ENCODE results near the gene NRG4. TPM values are rescaled to one million over a fixed set of nuclear protein-coding genes. Genes with fewer than 3 reads are reported as not detected.

Gene NRG4
- total RNA-seq, 1 donor from 2014 or later: 1.2 TPM

DNA sequence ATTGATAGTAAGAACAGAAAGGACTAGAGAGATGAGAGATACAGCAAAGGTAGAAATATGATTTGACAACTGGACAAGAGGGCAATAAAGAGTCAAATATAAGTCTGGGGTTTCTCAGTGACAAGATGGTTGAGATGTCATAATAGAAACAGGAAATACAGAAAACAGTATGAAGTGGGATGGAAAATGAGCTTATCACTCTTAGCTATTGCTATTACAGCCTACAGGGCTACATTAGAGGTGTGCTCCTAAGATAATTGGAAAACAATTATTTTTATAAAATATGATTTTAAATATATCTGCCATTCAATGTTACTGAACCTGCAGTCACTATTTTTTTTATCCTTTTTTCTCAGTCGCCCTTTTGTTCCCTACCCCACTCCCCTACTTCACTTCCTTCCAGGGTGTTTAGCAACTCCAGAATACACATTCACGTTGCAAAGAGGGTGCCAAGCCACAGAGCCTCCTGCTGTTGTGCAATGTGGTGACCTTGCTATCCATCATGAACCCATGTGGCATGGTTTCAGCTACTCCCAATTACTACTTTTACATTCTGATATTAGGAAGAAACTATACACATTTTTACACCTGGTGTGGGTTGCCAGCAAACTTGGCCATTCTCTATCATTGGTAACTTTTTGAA is 6.0 kb downstream of the NRG4 start:
- Histone ChIP-seq H3K9me3 (no peaks in the 10 kb centered on the region), H3K4me1 (no peaks in the 10 kb centered on the region), H3K27me3 (no peaks in the 10 kb centered on the region), H3K27ac (no peak overlapping the region), H3K4me3 (no peak overlapping the region), H3K36me3 (no peaks in the 10 kb centered on the region)
- TF ChIP-seq, protein P1, sequence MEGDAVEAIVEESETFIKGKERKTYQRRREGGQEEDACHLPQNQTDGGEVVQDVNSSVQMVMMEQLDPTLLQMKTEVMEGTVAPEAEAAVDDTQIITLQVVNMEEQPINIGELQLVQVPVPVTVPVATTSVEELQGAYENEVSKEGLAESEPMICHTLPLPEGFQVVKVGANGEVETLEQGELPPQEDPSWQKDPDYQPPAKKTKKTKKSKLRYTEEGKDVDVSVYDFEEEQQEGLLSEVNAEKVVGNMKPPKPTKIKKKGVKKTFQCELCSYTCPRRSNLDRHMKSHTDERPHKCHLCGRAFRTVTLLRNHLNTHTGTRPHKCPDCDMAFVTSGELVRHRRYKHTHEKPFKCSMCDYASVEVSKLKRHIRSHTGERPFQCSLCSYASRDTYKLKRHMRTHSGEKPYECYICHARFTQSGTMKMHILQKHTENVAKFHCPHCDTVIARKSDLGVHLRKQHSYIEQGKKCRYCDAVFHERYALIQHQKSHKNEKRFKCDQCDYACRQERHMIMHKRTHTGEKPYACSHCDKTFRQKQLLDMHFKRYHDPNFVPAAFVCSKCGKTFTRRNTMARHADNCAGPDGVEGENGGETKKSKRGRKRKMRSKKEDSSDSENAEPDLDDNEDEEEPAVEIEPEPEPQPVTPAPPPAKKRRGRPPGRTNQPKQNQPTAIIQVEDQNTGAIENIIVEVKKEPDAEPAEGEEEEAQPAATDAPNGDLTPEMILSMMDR (IDR thresholded peaks at IDR 0.05): no peak
- intact Hi-C loops (cut with DNase I): no loop called here
- no peak for DNase-seq
- ATAC-seq: peak; percentile 64

DNA sequence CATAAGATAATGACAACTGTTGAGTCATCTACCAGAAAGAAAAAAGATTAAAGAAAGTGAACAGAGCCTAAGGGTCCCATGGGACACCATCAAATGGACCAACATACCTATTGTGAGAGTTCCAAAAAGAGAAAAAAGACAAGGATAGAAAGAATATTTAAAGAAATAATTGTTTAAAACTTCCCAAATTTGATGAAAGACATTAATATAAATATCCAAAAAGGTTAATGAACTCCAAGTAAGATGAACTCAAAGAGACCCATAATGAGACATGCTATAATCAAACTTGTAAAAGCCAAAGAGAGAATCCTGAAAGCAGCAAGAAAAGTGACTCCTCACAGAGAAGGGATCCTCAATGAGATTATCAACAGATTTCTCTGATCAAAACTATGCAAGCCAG is 8.9 kb downstream of the NRG4 start:
- TF ChIP-seq, protein P1 (IDR thresholded peaks at IDR 0.05): no peak
- no peak for DNase-seq
- no peaks in the 10 kb centered on the region for H3K36me3 ChIP-seq
- H3K9me3 ChIP-seq: no peaks in the 10 kb centered on the region
- intact Hi-C loops (cut with DNase I): no loop called here
- ATAC-seq: no peak
- no peaks in the 10 kb centered on the region for H3K4me1 ChIP-seq
- no peak overlapping the region for H3K27ac ChIP-seq
- H3K4me3 ChIP-seq: no peak overlapping the region
- H3K27me3 ChIP-seq: no peaks in the 10 kb centered on the region

DNA sequence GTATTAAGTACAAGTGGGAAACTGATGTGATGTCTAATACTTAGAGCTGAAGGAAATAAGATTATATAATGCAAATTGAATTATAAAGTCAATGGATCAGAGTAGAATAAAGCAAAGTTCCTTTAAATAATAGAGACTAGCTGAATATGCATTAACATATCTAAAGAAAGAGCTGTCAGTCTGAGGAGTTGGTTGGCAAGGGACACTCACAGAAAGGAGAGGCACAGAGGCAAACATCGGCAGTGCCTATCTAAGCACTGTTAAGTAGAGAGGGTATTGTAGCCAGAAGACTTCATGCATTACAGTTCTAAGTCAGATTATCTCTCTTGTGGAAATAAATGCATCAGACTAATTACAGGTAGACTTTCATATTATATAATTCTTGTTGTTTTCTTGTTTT is 16.6 kb downstream of the NRG4 start:
- no peak overlapping the region for H3K4me3 ChIP-seq
- H3K27ac ChIP-seq: no peak overlapping the region
- intact Hi-C loops (cut with DNase I): no loop called here
- TF ChIP-seq, protein P1 (IDR thresholded peaks at IDR 0.05): no peak
- ATAC-seq (no peak), DNase-seq (no peak)
- no peaks in the 10 kb centered on the region for H3K9me3 ChIP-seq
- H3K36me3 ChIP-seq: no peaks in the 10 kb centered on the region
- H3K27me3 ChIP-seq: no peaks in the 10 kb centered on the region
- no peaks in the 10 kb centered on the region for H3K4me1 ChIP-seq

DNA sequence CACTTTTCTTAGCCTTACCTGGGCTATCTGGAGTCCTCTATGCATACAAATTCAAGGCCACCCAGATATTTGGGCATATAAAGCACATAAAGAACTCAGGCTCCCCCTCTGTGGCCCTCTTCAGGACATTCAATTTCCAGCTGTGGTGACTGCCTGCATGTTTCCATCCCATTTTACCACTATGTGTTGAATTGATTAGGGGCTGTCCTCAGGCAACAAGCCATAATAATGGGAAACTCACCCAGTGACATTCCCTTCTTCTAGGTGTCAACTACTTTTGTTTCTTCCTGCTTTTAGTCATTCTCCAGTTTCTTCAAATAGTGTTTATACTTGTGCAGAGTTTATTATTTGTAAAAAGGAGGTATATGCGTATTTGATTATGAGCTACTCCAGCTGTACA is 18.0 kb downstream of the NRG4 start:
- TF ChIP-seq, protein P1 (IDR thresholded peaks at IDR 0.05): no peak
- ATAC-seq (no peak), DNase-seq (no peak)
- Histone ChIP-seq H3K4me3 (no peak overlapping the region), H3K4me1 (no peaks in the 10 kb centered on the region), H3K27me3 (no peaks in the 10 kb centered on the region), H3K27ac (no peak overlapping the region), H3K9me3 (no peaks in the 10 kb centered on the region), H3K36me3 (no peaks in the 10 kb centered on the region)
- intact Hi-C loops (cut with DNase I): no loop called here

DNA sequence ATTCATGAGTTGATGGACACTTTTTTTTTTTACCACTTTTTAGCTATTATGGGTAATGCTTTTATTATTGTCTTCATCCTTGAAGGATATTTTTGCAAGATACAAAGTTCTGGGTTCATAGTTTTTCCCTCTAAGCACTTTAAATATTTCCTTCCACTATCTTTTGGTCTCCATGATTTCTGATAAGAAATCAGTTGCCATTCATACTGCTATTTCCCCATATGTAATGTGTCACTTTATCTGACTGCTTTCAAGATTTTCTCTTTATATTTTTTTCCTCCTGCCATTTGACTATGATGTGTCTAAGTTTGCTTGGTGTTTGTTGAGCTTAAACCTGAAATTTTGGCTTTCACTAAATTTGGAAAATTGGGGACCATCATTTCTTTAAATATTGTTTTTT is 19.3 kb downstream of the NRG4 start:
- ATAC-seq (no peak), DNase-seq (no peak)
- H3K27ac ChIP-seq: no peak overlapping the region
- no peaks in the 10 kb centered on the region for H3K4me1 ChIP-seq
- TF ChIP-seq, protein P1 (IDR thresholded peaks at IDR 0.05): no peak
- intact Hi-C loops (cut with DNase I): no loop called here
- H3K27me3 ChIP-seq: no peaks in the 10 kb centered on the region
- H3K36me3 ChIP-seq: no peaks in the 10 kb centered on the region
- H3K9me3 ChIP-seq: no peaks in the 10 kb centered on the region
- no peak overlapping the region for H3K4me3 ChIP-seq

DNA sequence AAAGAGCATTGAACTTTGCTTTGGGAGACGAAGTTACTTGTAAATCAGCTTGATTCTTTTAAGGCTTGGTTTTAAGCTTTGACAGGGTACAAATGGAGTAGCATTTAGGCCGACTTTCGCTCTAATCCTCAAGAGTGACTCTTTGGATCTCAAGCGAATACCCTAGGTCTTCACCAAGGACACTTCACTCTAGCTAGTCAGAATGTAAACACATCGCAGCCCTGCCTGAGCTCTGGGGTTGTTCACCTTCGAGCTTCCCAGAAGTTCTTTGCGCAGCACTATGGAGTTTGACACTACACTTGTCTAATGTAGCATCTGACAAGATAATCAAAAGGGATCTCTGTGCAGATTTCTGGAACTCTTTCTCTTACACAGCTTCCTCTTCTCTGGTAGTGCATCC is 22.3 kb downstream of the NRG4 start:
- Histone ChIP-seq H3K27me3 (no peaks in the 10 kb centered on the region), H3K27ac (no peak overlapping the region), H3K9me3 (no peaks in the 10 kb centered on the region), H3K4me3 (no peak overlapping the region), H3K4me1 (no peaks in the 10 kb centered on the region), H3K36me3 (no peaks in the 10 kb centered on the region)
- DNase-seq (no peak), ATAC-seq (no peak)
- TF ChIP-seq, protein P1 (IDR thresholded peaks at IDR 0.05): no peak
- intact Hi-C loops (cut with DNase I): no loop called here

Measured in upper lobe of right lung (tissue), 1 donor.